ENCODE results near the gene PRKCH. TPM values are rescaled to one million over a fixed set of nuclear protein-coding genes. Genes with fewer than 3 reads are reported as not detected.

PRKCH gene
- total and polyA plus RNA-seq, 9 of the 15 experiments (the other 6 are each of a cell fraction or from before 2014, with no cell fraction given) = 0.61 to 4.4 (median 4.0) TPM

- TF ChIP-seq E2F8 (IDR thresholded peaks at IDR 0.05; ENCODE audit: low read depth, partially characterized antibody) = no peak
- no peak for TF ChIP-seq PHB2 (IDR thresholded peaks at IDR 0.05; ENCODE audit: low read depth)
- TF ChIP-seq, protein P1, sequence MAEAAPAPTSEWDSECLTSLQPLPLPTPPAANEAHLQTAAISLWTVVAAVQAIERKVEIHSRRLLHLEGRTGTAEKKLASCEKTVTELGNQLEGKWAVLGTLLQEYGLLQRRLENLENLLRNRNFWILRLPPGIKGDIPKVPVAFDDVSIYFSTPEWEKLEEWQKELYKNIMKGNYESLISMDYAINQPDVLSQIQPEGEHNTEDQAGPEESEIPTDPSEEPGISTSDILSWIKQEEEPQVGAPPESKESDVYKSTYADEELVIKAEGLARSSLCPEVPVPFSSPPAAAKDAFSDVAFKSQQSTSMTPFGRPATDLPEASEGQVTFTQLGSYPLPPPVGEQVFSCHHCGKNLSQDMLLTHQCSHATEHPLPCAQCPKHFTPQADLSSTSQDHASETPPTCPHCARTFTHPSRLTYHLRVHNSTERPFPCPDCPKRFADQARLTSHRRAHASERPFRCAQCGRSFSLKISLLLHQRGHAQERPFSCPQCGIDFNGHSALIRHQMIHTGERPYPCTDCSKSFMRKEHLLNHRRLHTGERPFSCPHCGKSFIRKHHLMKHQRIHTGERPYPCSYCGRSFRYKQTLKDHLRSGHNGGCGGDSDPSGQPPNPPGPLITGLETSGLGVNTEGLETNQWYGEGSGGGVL (CRISPR knock-in tag; IDR thresholded peaks at IDR 0.05) = no peak
- TF ChIP-seq RBFOX2 (IDR thresholded peaks at IDR 0.05; ENCODE audit: low read depth, low read length) = no peak
Observed at GRCh38 chr14:61304688-61305087, 16.7 kb upstream of the PRKCH start (continued).

GRCh38 chr14:61308198-61308597, 13.2 kb upstream of the PRKCH start:
- no peak for ATAC-seq
- WGBS (ENCODE audit: insufficient coverage, low coverage, missing lambda C conversion rate) = 10% methylated on average over 3 of the region's 3 CpGs
- Histone ChIP-seq H3K36me3 (ENCODE audit: control insufficient read depth, insufficient read depth, low read length) (no peaks in the 10 kb centered on the region), H3K9me3 (replicated peaks; ENCODE audit: control insufficient read depth, insufficient read depth, low read depth, low read length) (no peaks in the 10 kb centered on the region), H3K79me2 (ENCODE audit: control insufficient read depth, insufficient read depth, low read length) (no peaks in the 10 kb centered on the region), H3K27ac (ENCODE audit: extremely low read depth, low read depth, low read length) (no peak overlapping the region), H3K27me3 (ENCODE audit: control insufficient read depth in 2 of 2, insufficient read depth in 2 of 2, low read length in 2 of 2) (no peaks in the 10 kb centered on the region), H3K9me1 (ENCODE audit: control insufficient read depth, insufficient read depth, low read length) (no peaks in the 10 kb centered on the region), H4K20me1 (replicated peaks; ENCODE audit: control insufficient read depth, insufficient read depth, low read length) (no peaks in the 10 kb centered on the region), H3K4me3 (no peak overlapping the region), H2AFZ (ENCODE audit: low read depth, low read length) (no peak overlapping the region), H3K4me1 (replicated peaks in 1 of 2; ENCODE audit: control insufficient read depth in 2 of 2, insufficient read depth in 2 of 2, low read length in 2 of 2) (no peaks in the 10 kb centered on the region), H3K9ac (ENCODE audit: insufficient read depth in 1 of 2, low read depth in 2 of 2, low read length in 2 of 2) (no peak overlapping the region), H3K4me2 (ENCODE audit: insufficient read depth, low read length) (no peak overlapping the region)
- CTCF ChIA-PET (ENCODE audit: low intra/inter-chr PET ratio) = no interaction called here
- BruUV-seq (replicated peaks) = no TSS peak
- POLR2A ChIA-PET = no interaction called here
- FAIRE-seq = no peak
- no peak for DNase-seq (ENCODE audit: extremely low read depth in 1 of 4, low spot score in 3 of 4)
- intact Hi-C loops (cut with micrococcal nuclease) = no loop called here
- TF ChIP-seq HMGXB4 (CRISPR knock-in tag; IDR thresholded peaks at IDR 0.05) = no peak
- TF ChIP-seq ESRRB (CRISPR knock-in tag; IDR thresholded peaks at IDR 0.05; ENCODE audit: borderline replicate concordance) = no peak
- no peak for TF ChIP-seq ZNF239 (CRISPR knock-in tag; IDR thresholded peaks at IDR 0.05)
- TF ChIP-seq MEF2D (tag; conservative IDR thresholded peaks at IDR 0.05; ENCODE audit: low read depth) = no peak
- no peak for TF ChIP-seq FOXA3 (CRISPR knock-in tag; conservative IDR thresholded peaks at IDR 0.05 in 1 of 2, IDR thresholded peaks at IDR 0.05 in 1 of 2)
- no peak for TF ChIP-seq CREB1 (IDR thresholded peaks at IDR 0.05)
- no peak for TF ChIP-seq CREB1 (CRISPR knock-in tag; IDR thresholded peaks at IDR 0.05)
- no peak for TF ChIP-seq SIRT6 (IDR thresholded peaks at IDR 0.05; ENCODE audit: low read depth, low read length)
- in situ Hi-C loops (cut with MboI) = no loop called here
